ENCODE results near the gene BCAS1.

The BCAS1 gene

DNA sequence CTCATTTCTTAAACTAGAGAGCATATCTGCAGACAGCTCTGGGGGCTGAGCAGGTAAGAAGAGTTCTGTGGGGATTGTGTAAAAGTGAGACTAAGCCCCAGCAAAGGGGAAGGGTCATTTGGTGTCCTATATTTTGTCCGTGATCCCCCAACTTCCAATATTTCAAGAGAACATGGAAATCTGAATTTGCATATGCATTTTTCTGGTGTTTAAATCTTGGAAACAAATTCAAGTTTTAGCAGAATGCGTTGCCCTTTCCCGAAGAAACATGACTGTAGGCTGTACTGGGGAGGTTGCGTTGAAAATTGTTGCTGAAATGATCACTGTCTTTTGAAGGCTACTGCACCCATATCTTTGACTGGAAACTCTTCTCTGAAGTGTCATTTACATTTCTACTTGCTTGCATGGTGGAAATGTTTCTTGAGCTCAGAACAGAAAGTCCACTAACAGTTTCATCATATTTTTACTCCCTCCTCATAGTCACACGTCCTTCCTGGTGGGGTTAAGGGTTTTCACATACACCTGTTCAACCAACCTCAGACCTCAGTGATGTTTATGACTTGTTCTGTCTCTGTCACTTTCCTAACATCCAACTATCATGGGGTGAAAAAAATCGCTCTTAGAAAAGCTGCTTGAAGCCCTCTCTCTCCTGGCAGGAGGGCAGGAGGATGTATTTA, 140.3 kb downstream of the BCAS1 start:
- Mint-ChIP-seq H3K27ac (no peak overlapping the region), H3K27me3 (ENCODE audit: low read depth) (no peaks in the 10 kb centered on the region), H3K36me3 (ENCODE audit: low read depth) (no peaks in the 10 kb centered on the region), H3K9me3 (no peaks in the 10 kb centered on the region), H3K4me1 (ENCODE audit: low read depth) (peaks cover 51% of the 10 kb centered on the region), H3K4me3 (no peak overlapping the region)
- DNase-seq (ENCODE audit: low spot score), result no peak

GRCh38 chr20:53929399-53929798, 141.0 kb downstream of the BCAS1 start:
- Mint-ChIP-seq H3K4me3 (no peak overlapping the region), H3K4me1 (ENCODE audit: low read depth) (peaks cover 44% of the 10 kb centered on the region), H3K36me3 (ENCODE audit: low read depth) (no peaks in the 10 kb centered on the region), H3K9me3 (no peaks in the 10 kb centered on the region), H3K27ac (no peak overlapping the region), H3K27me3 (ENCODE audit: low read depth) (no peaks in the 10 kb centered on the region)
- no peak for DNase-seq (ENCODE audit: low spot score)

GRCh38 chr20:53927990-53928389, 142.4 kb downstream of the BCAS1 start:
- H3K4me3 Mint-ChIP-seq, result no peak overlapping the region
- H3K4me1 Mint-ChIP-seq (ENCODE audit: low read depth), result peaks cover 33% of the 10 kb centered on the region
- no peaks in the 10 kb centered on the region for H3K27me3 Mint-ChIP-seq (ENCODE audit: low read depth)
- DNase-seq (ENCODE audit: low spot score), result no peak
- H3K27ac Mint-ChIP-seq, result no peak overlapping the region
- no peaks in the 10 kb centered on the region for H3K9me3 Mint-ChIP-seq
- H3K36me3 Mint-ChIP-seq (ENCODE audit: low read depth), result no peaks in the 10 kb centered on the region

DNA sequence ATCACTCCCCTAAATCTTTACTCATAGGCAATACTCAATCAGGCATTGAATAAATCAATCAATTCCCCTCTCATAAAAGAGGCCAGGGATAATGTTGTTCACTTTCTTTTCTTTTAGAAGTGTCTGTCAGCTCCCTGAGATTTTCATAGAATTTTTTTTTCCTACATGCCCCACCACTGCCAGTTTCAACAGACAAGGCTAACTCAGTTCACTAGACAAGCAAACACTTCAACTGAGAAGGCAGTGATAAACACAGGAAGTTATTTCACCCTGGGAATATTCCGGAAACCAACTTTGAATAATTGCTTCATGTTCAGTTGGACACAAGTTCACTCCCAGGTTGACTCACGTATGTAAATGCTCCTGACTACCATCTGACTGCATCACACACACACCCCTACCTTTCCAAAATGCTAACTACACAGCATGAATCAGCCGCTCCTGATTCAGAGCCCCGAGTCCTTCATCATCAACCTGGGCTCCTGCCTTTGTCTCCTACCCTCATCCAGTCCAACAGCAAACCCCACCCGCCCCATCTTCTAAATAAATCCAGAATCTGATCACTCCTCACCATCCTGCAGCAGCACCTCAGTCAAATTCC, 143.9 kb downstream of the BCAS1 start:
- no peaks in the 10 kb centered on the region for H3K9me3 Mint-ChIP-seq
- H3K27ac Mint-ChIP-seq, result peak overlapping the region; percentile 16
- H3K4me3 Mint-ChIP-seq, result peak overlapping the region; percentile 0
- no peaks in the 10 kb centered on the region for H3K36me3 Mint-ChIP-seq (ENCODE audit: low read depth)
- peak; percentile 41 for DNase-seq (ENCODE audit: low spot score)
- no peaks in the 10 kb centered on the region for H3K27me3 Mint-ChIP-seq (ENCODE audit: low read depth)
- peaks cover 33% of the 10 kb centered on the region for H3K4me1 Mint-ChIP-seq (ENCODE audit: low read depth)

GRCh38 chr20:53925651-53926401, 144.6 kb downstream of the BCAS1 start:
- Mint-ChIP-seq H3K4me1 (ENCODE audit: low read depth) (peaks cover 30% of the 10 kb centered on the region), H3K4me3 (no peak overlapping the region), H3K27ac (no peak overlapping the region), H3K36me3 (ENCODE audit: low read depth) (no peaks in the 10 kb centered on the region), H3K9me3 (no peaks in the 10 kb centered on the region), H3K27me3 (ENCODE audit: low read depth) (no peaks in the 10 kb centered on the region)
- no peak for DNase-seq (ENCODE audit: low spot score)

DNA sequence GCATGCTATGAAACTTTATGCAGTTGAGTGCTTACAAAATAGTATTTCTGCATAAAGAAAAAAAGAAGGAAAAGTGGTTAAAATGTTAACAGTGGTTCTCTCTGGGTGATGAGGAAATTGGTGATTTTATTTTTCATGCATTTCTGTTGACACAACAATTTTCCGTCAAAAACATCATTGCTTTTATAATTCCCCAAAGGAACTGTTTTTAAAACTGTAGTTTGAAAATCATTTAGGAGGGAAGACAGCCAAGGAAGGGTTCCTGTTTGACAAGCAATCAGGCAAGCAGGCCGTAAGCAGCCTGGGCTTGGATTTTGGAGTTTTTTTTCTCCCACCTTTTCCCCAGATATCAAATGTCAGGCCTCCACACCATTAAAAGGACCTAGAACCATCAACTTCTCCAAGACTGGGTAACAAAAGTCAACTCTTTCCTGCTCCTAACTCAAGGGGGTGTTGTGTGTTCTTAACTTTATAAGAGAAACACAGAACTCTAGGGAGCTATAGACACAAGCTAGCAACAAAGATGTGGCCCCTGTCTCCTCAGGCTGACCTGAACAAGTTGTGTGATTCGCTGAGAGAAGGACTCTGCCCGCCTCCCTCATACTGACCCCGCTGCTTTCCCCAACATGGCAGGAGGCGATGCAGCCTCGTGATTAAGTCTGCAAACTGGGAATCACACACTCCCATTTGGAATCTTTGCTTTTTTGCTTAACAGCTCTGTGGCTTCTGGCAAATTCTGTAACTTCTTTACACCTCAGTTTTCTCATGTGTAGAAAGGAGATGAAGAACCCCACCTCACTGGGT, 146.6 kb downstream of the BCAS1 start:
- no peaks in the 10 kb centered on the region for H3K36me3 Mint-ChIP-seq (ENCODE audit: low read depth)
- no peak overlapping the region for H3K27ac Mint-ChIP-seq
- H3K9me3 Mint-ChIP-seq, result no peaks in the 10 kb centered on the region
- no peaks in the 10 kb centered on the region for H3K27me3 Mint-ChIP-seq (ENCODE audit: low read depth)
- H3K4me1 Mint-ChIP-seq (ENCODE audit: low read depth), result peaks cover 19% of the 10 kb centered on the region
- DNase-seq (ENCODE audit: low spot score), result no peak
- H3K4me3 Mint-ChIP-seq, result no peak overlapping the region

GRCh38 chr20:53922901-53923314, 147.5 kb downstream of the BCAS1 start:
- Mint-ChIP-seq H3K4me3 (no peak overlapping the region), H3K4me1 (ENCODE audit: low read depth) (peaks cover 19% of the 10 kb centered on the region), H3K36me3 (ENCODE audit: low read depth) (no peaks in the 10 kb centered on the region), H3K27ac (no peak overlapping the region), H3K9me3 (no peaks in the 10 kb centered on the region), H3K27me3 (ENCODE audit: low read depth) (no peaks in the 10 kb centered on the region)
- DNase-seq (ENCODE audit: low spot score), result no peak

- no peak for DNase-seq (ENCODE audit: low spot score)
- H3K36me3 Mint-ChIP-seq (ENCODE audit: low read depth), result no peaks in the 10 kb centered on the region
- H3K9me3 Mint-ChIP-seq, result no peaks in the 10 kb centered on the region
- H3K27me3 Mint-ChIP-seq (ENCODE audit: low read depth), result no peaks in the 10 kb centered on the region
- H3K4me1 Mint-ChIP-seq (ENCODE audit: low read depth), result peaks cover 24% of the 10 kb centered on the region
- H3K27ac Mint-ChIP-seq, result no peak overlapping the region
- no peak overlapping the region for H3K4me3 Mint-ChIP-seq
Observed at GRCh38 chr20:53921443-53921973, 148.9 kb downstream of the BCAS1 start.

DNA sequence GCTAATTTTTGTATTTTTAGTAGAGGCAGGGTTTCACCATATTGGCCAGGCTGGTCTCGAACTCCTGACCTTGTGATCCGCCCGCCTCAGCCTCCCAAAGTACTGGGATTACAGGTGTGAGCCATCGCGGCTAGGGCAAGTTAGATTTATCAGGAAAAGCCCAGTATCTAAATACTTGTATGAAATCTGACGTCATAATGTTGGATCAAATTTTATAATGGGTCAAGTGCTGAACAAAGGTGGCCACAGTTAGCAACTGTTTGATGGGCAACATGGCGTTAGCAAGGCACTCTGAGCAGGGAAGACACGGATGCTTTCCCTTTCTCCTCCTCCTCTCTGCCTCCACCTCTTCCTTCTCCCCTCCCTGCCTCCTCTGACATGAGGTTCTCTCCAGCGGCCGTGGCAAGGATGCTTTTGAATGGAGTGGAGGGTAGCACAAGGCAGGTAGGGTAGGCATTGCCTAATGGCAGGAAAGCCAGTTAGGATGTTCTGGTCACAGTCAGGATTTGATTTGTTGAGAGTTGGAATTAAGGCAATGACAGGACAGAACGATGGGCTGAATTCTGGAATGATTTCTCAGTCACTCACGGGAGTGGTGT, 149.6 kb downstream of the BCAS1 start:
- DNase-seq (ENCODE audit: low spot score), result no peak
- Mint-ChIP-seq H3K27me3 (ENCODE audit: low read depth) (no peaks in the 10 kb centered on the region), H3K4me1 (ENCODE audit: low read depth) (peaks cover 22% of the 10 kb centered on the region), H3K27ac (no peak overlapping the region), H3K36me3 (ENCODE audit: low read depth) (no peaks in the 10 kb centered on the region), H3K4me3 (no peak overlapping the region), H3K9me3 (no peaks in the 10 kb centered on the region)

DNA sequence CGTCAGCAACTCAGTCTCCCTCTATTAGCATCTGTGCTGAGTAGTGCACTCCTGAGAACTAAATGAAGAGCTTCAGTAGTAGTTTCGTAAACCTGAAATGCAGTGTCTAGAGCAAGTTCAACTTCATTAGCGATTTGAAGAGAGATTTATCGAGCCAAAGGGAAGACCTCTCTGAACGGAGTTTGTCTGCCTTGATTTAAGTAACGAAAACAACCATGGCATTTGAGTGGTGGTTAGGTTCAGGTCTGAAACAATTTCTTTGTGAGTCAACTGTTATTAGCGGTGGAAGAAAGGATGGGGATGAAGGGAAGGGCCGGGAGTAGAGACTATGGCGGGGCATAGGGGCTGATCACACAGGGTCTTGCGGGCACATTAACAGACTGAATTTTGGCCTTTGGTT, 150.5 kb downstream of the BCAS1 start:
- Mint-ChIP-seq H3K36me3 (ENCODE audit: low read depth) (no peaks in the 10 kb centered on the region), H3K4me1 (ENCODE audit: low read depth) (peaks cover 27% of the 10 kb centered on the region), H3K27ac (no peak overlapping the region), H3K4me3 (no peak overlapping the region), H3K9me3 (no peaks in the 10 kb centered on the region), H3K27me3 (ENCODE audit: low read depth) (no peaks in the 10 kb centered on the region)
- DNase-seq (ENCODE audit: low spot score), result no peak

DNA sequence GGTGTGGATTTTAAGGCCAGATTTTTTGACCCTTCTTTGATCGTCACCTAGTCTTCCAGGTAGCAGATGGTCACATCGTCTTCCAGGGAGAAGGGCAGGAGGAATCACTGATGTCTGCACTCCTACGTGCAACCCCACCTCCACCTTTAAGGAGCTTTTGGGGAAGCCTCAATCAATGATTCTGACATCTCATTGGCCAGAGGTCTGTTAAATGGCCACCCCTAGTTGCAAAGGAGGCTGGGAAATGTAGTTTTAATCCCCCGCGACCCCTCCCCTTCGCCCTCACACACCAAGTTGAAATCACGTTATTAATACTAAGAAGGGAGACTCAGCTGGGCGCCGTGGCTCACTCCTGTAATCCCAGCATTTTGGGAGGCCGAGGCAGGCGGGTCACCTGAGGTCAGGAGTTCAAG, 151.4 kb downstream of the BCAS1 start:
- Mint-ChIP-seq H3K27me3 (ENCODE audit: low read depth) (no peaks in the 10 kb centered on the region), H3K4me1 (ENCODE audit: low read depth) (peaks cover 35% of the 10 kb centered on the region), H3K9me3 (no peaks in the 10 kb centered on the region), H3K4me3 (no peak overlapping the region), H3K36me3 (ENCODE audit: low read depth) (no peaks in the 10 kb centered on the region), H3K27ac (no peak overlapping the region)
- no peak for DNase-seq (ENCODE audit: low spot score)

DNA sequence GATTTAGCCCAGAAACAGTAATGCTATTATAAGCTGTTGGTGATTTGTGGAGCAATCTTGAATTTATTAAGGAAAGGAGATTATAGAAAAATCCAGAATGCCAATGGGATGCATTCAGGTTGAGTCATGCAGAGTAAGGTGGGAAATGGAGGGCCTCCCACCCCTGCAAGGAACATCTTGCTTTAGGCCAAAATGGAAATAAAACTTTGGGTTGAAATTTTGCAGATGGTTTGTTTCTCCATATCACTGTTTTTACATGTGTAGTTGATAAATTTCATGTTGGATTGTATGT, 152.4 kb downstream of the BCAS1 start:
- Mint-ChIP-seq H3K36me3 (ENCODE audit: low read depth) (no peaks in the 10 kb centered on the region), H3K4me3 (no peak overlapping the region), H3K27me3 (ENCODE audit: low read depth) (no peaks in the 10 kb centered on the region), H3K9me3 (no peaks in the 10 kb centered on the region), H3K27ac (no peak overlapping the region), H3K4me1 (ENCODE audit: low read depth) (peaks cover 35% of the 10 kb centered on the region)
- no peak for DNase-seq (ENCODE audit: low spot score)

DNA sequence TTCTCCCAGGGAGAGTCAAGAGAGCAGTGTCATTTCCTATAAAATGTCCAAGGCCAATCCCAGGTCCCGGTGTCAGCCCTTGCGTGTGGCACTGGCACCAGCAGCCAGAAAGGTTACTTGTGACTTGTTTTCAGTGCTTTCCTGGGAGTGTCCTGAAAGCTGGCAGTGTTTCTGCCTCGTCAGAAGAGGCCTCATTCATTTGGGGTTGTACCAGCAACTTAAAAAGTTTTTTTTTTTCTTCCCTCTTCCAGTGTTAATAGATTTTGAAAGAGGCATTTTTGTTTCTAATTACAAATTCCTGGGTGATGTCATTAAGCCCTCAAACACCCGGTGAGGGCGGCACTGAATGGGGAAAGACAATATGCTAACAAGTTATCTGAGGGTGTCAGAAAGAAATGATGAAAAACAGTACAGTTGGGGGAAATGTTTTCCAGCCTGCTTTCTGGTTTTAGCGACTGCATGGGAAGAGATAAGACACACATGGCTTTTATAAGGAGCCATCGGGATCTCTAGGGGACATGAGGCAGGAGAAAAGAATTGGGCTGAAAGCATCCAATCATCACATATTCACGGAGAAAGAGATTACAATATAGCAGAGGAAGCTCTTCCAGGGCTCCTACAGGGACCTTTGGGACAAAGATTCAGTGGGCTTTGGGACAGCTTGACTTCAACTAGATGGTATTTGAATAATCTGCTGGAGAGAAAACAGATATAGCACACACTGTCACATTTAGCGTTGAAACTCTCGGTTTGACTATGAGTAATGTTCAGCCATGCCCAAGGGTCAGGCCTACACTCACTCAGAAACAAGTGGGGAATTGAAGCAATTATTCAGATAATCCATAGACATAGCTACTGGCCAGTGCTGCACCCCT, 153.0 kb downstream of the BCAS1 start:
- H3K9me3 Mint-ChIP-seq, result no peaks in the 10 kb centered on the region
- peak overlapping the region; percentile 18 for H3K27ac Mint-ChIP-seq
- no peaks in the 10 kb centered on the region for H3K27me3 Mint-ChIP-seq (ENCODE audit: low read depth)
- no peaks in the 10 kb centered on the region for H3K36me3 Mint-ChIP-seq (ENCODE audit: low read depth)
- peak overlapping the region; percentile 4 for H3K4me3 Mint-ChIP-seq
- H3K4me1 Mint-ChIP-seq (ENCODE audit: low read depth), result peaks cover 33% of the 10 kb centered on the region
- DNase-seq (ENCODE audit: low spot score), result no peak
